ENCODE measurements around the gene VEZF1. TPM values are rescaled to one million over a fixed set of nuclear protein-coding genes. Genes with fewer than 3 reads are reported as not detected.

VEZF1 gene
- polyA plus RNA-seq, 2 of the 4 experiments (the other 2 are of a cell fraction), result 50.3 to 57.7 TPM

- TF ChIP-seq ZSCAN20 (CRISPR knock-in tag; IDR thresholded peaks at IDR 0.05), result no peak
- TF ChIP-seq SREBF2 (IDR thresholded peaks at IDR 0.05), result no peak
- TF ChIP-seq EHMT2 (IDR thresholded peaks at IDR 0.05; ENCODE audit: low read depth), result no peak
- no peak for TF ChIP-seq GATA3 (IDR thresholded peaks at IDR 0.05; ENCODE audit: borderline replicate concordance)
- no peak for TF ChIP-seq HOXB5 (CRISPR knock-in tag; IDR thresholded peaks at IDR 0.05)
- TF ChIP-seq, protein P1, sequence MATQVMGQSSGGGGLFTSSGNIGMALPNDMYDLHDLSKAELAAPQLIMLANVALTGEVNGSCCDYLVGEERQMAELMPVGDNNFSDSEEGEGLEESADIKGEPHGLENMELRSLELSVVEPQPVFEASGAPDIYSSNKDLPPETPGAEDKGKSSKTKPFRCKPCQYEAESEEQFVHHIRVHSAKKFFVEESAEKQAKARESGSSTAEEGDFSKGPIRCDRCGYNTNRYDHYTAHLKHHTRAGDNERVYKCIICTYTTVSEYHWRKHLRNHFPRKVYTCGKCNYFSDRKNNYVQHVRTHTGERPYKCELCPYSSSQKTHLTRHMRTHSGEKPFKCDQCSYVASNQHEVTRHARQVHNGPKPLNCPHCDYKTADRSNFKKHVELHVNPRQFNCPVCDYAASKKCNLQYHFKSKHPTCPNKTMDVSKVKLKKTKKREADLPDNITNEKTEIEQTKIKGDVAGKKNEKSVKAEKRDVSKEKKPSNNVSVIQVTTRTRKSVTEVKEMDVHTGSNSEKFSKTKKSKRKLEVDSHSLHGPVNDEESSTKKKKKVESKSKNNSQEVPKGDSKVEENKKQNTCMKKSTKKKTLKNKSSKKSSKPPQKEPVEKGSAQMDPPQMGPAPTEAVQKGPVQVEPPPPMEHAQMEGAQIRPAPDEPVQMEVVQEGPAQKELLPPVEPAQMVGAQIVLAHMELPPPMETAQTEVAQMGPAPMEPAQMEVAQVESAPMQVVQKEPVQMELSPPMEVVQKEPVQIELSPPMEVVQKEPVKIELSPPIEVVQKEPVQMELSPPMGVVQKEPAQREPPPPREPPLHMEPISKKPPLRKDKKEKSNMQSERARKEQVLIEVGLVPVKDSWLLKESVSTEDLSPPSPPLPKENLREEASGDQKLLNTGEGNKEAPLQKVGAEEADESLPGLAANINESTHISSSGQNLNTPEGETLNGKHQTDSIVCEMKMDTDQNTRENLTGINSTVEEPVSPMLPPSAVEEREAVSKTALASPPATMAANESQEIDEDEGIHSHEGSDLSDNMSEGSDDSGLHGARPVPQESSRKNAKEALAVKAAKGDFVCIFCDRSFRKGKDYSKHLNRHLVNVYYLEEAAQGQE (IDR thresholded peaks at IDR 0.05), result no peak
- TF ChIP-seq JUN (IDR thresholded peaks at IDR 0.05), result peak in 1 of 2 experiments; percentile 22; a peak in 2 of 5 replicates
- TF ChIP-seq, protein P2, sequence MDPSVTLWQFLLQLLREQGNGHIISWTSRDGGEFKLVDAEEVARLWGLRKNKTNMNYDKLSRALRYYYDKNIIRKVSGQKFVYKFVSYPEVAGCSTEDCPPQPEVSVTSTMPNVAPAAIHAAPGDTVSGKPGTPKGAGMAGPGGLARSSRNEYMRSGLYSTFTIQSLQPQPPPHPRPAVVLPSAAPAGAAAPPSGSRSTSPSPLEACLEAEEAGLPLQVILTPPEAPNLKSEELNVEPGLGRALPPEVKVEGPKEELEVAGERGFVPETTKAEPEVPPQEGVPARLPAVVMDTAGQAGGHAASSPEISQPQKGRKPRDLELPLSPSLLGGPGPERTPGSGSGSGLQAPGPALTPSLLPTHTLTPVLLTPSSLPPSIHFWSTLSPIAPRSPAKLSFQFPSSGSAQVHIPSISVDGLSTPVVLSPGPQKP (IDR thresholded peaks at IDR 0.05; ENCODE audit: low read depth, low read length), result no peak
- no peak for TF ChIP-seq ZC3H11A (IDR thresholded peaks at IDR 0.05)
These were observed 11.5 kb upstream of the VEZF1 start (continued) for GRCh38 chr17:57999496-58000017.

GRCh38 chr17:57999010-57999495 lies 11.0 kb upstream of the VEZF1 start:
- DNase-seq (ENCODE audit: low read depth in 1 of 2, low spot score in 1 of 2), result no peak
- CTCF ChIA-PET, result interaction anchor here (0.5 to 26.3 kb wide), 38 partner anchors 8 to 869 kb away, joined by 3 to 1377 read pairs (median 6); partner anchors contain the start of genes CUEDC1, MRPS23, SRSF1 and VEZF1
- peaks cover 68% of the 10 kb centered on the region for H3K4me1 ChIP-seq
- 0 out of 3 replicates have a peak overlapping the region, but pooled peaks have one; percentile 4 for H3K4me2 ChIP-seq
- POLR2A ChIA-PET, result interaction anchor here (0.5 to 4.5 kb wide), 10 partner anchors 9 to 149 kb away, joined by 3 to 44 read pairs (median 4); partner anchors contain the start of genes DYNLL2 and MRPS23
- no peak overlapping the region for H3K4me3 ChIP-seq
- ATAC-seq, result no peak
- TF ChIP-seq CHD4 (IDR thresholded peaks at IDR 0.05; ENCODE audit: borderline replicate concordance), result no peak
- no peak for TF ChIP-seq HOXA7 (CRISPR knock-in tag; IDR thresholded peaks at IDR 0.05)
- TF ChIP-seq TFCP2L1 (CRISPR knock-in tag; IDR thresholded peaks at IDR 0.05), result peak; percentile 8; the same call in 1 of the 2 replicates
- TF ChIP-seq HEYL (CRISPR knock-in tag; IDR thresholded peaks at IDR 0.05), result no peak
- TF ChIP-seq HOXB5 (CRISPR knock-in tag; IDR thresholded peaks at IDR 0.05), result peak; percentile 10; the same call in 1 of the 2 replicates
- TF ChIP-seq FOSB (CRISPR knock-in tag; IDR thresholded peaks at IDR 0.05), result peak; percentile 74
- no peak for TF ChIP-seq MAZ (IDR thresholded peaks at IDR 0.05; ENCODE audit: borderline replicate concordance, low read depth, low read length)
- TF ChIP-seq, protein P3, sequence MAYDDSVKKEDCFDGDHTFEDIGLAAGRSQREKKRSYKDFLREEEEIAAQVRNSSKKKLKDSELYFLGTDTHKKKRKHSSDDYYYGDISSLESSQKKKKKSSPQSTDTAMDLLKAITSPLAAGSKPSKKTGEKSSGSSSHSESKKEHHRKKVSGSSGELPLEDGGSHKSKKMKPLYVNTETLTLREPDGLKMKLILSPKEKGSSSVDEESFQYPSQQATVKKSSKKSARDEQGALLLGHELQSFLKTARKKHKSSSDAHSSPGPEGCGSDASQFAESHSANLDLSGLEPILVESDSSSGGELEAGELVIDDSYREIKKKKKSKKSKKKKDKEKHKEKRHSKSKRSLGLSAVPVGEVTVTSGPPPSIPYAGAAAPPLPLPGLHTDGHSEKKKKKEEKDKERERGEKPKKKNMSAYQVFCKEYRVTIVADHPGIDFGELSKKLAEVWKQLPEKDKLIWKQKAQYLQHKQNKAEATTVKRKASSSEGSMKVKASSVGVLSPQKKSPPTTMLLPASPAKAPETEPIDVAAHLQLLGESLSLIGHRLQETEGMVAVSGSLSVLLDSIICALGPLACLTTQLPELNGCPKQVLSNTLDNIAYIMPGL (CRISPR knock-in tag; IDR thresholded peaks at IDR 0.05; ENCODE audit: borderline replicate concordance), result peak; percentile 72; the same call in 1 of the 2 replicates
- no peak for TF ChIP-seq RARB (CRISPR knock-in tag; IDR thresholded peaks at IDR 0.05)
- no peak for FAIRE-seq
- H3K27ac ChIP-seq, result no peak overlapping the region
- H3K9me3 ChIP-seq, result no peaks in the 10 kb centered on the region

All from A549 (cell line).